ENCODE data around the gene COQ2.
A peak's percentile ranks its signal among the peaks of the same experiment; 100 is the strongest.

The COQ2 gene

DNA sequence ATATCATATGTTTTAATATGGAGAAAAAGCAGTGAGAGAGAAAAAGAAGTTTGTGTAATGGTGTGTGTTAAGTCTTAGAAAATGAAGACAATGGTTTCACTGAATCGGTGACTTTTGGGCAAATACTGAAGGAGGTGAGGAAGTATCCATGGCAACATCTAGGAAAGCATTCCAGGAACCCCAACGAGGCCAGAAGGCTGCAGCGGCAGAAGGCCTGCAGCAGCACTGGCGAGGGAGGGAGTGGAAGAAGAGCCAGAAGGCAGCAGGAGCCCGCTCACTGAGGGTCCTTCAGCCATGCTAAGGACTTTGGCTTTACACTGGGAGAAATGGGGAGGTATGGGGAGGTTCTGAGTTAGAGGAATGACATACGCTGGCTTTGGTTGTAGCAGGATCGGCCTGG lies 26.8 kb downstream of the COQ2 start:
- Histone ChIP-seq H3K27ac (ENCODE audit: low read depth, low read length) (no peak overlapping the region), H3K79me2 (ENCODE audit: control insufficient read depth, low read length) (no peaks in the 10 kb centered on the region), H3K9me2 (replicated peaks; ENCODE audit: control insufficient read depth, low read length) (no peaks in the 10 kb centered on the region), H3K9me3 (ENCODE audit: control insufficient read depth, insufficient read depth, low read length) (no peaks in the 10 kb centered on the region), H3K4me3 (ENCODE audit: low read length) (no peak overlapping the region), H3K4me1 (ENCODE audit: control insufficient read depth, low read length) (peaks cover 26% of the 10 kb centered on the region), H3F3A (ENCODE audit: control insufficient read depth, insufficient read depth) (0 out of 2 replicates have a peak, but pooled peaks cover 3% of the 10 kb centered on the region), H3K27me3 (ENCODE audit: control insufficient read depth, low read length) (no peaks in the 10 kb centered on the region), H3K36me3 (ENCODE audit: control insufficient read depth, low read length) (peaks cover 4% of the 10 kb centered on the region; the same call in 1 of the 2 replicates), H3K4me2 (ENCODE audit: low read length) (no peak overlapping the region), H4K20me1 (ENCODE audit: control insufficient read depth, insufficient read depth, low read depth, low read length) (no peaks in the 10 kb centered on the region)
- no peak for TF ChIP-seq EZH2phosphoT487 (IDR thresholded peaks at IDR 0.05; ENCODE audit: borderline replicate concordance, low read length)
- TF ChIP-seq, protein P1, sequence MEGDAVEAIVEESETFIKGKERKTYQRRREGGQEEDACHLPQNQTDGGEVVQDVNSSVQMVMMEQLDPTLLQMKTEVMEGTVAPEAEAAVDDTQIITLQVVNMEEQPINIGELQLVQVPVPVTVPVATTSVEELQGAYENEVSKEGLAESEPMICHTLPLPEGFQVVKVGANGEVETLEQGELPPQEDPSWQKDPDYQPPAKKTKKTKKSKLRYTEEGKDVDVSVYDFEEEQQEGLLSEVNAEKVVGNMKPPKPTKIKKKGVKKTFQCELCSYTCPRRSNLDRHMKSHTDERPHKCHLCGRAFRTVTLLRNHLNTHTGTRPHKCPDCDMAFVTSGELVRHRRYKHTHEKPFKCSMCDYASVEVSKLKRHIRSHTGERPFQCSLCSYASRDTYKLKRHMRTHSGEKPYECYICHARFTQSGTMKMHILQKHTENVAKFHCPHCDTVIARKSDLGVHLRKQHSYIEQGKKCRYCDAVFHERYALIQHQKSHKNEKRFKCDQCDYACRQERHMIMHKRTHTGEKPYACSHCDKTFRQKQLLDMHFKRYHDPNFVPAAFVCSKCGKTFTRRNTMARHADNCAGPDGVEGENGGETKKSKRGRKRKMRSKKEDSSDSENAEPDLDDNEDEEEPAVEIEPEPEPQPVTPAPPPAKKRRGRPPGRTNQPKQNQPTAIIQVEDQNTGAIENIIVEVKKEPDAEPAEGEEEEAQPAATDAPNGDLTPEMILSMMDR (IDR thresholded peaks at IDR 0.05; ENCODE audit: low read depth, low read length, poor library complexity, severe bottlenecking), result no peak

DNA sequence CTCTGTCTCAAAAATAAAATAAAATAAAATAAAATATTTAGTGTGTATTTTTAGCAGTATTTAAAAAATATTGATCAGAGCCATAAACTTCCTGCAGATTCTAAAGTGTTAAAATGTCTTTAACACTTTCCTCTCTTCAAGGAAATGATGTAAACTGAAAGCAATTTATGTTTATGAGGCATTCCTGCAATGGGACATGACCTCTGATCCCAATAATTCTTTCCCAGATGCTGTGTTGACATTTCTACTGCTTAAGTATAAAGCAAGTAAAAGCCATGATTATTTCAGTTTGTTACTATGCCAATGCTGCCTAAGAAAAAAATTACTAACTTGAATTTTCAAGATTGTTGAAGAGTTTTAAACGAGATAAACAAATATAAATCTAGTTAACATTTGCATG lies 29.0 kb downstream of the COQ2 start:
- Histone ChIP-seq H3K4me1 (ENCODE audit: control insufficient read depth, low read length) (peaks cover 32% of the 10 kb centered on the region), H3K9me2 (replicated peaks; ENCODE audit: control insufficient read depth, low read length) (no peaks in the 10 kb centered on the region), H4K20me1 (ENCODE audit: control insufficient read depth, insufficient read depth, low read depth, low read length) (no peaks in the 10 kb centered on the region), H3K27ac (ENCODE audit: low read depth, low read length) (no peak overlapping the region), H3K27me3 (ENCODE audit: control insufficient read depth, low read length) (no peaks in the 10 kb centered on the region), H3K4me3 (ENCODE audit: low read length) (no peak overlapping the region), H3K36me3 (ENCODE audit: control insufficient read depth, low read length) (no peaks in the 10 kb centered on the region), H3K4me2 (ENCODE audit: low read length) (no peak overlapping the region), H3F3A (ENCODE audit: control insufficient read depth, insufficient read depth) (0 out of 2 replicates have a peak, but pooled peaks cover 3% of the 10 kb centered on the region), H3K79me2 (ENCODE audit: control insufficient read depth, low read length) (no peaks in the 10 kb centered on the region), H3K9me3 (ENCODE audit: control insufficient read depth, insufficient read depth, low read length) (no peaks in the 10 kb centered on the region)
- no peak for TF ChIP-seq EZH2phosphoT487 (IDR thresholded peaks at IDR 0.05; ENCODE audit: borderline replicate concordance, low read length)
- TF ChIP-seq, protein P1 (IDR thresholded peaks at IDR 0.05; ENCODE audit: low read depth, low read length, poor library complexity, severe bottlenecking), result no peak

GRCh38 chr4:83252782-83253405 lies 31.7 kb downstream of the COQ2 start:
- peaks cover 26% of the 10 kb centered on the region for H3K4me1 ChIP-seq (ENCODE audit: control insufficient read depth, low read length)
- H3K4me2 ChIP-seq (ENCODE audit: low read length), result 0 out of 2 replicates have a peak overlapping the region, but pooled peaks have one; percentile 8
- H3K4me3 ChIP-seq (ENCODE audit: low read length), result no peak overlapping the region
- TF ChIP-seq, protein P1 (IDR thresholded peaks at IDR 0.05; ENCODE audit: low read depth, low read length, poor library complexity, severe bottlenecking), result peak; percentile 92
- no peak for TF ChIP-seq EZH2phosphoT487 (IDR thresholded peaks at IDR 0.05; ENCODE audit: borderline replicate concordance, low read length)
- H3K9me3 ChIP-seq (ENCODE audit: control insufficient read depth, insufficient read depth, low read length), result no peaks in the 10 kb centered on the region
- no peaks in the 10 kb centered on the region for H3K79me2 ChIP-seq (ENCODE audit: control insufficient read depth, low read length)
- no peaks in the 10 kb centered on the region for H3K27me3 ChIP-seq (ENCODE audit: control insufficient read depth, low read length)
- no peaks in the 10 kb centered on the region for H4K20me1 ChIP-seq (ENCODE audit: control insufficient read depth, insufficient read depth, low read depth, low read length)
- no peaks in the 10 kb centered on the region for H3K9me2 ChIP-seq (replicated peaks; ENCODE audit: control insufficient read depth, low read length)
- no peaks in the 10 kb centered on the region for H3F3A ChIP-seq (ENCODE audit: control insufficient read depth, insufficient read depth)
- no peaks in the 10 kb centered on the region for H3K36me3 ChIP-seq (ENCODE audit: control insufficient read depth, low read length)
- no peak overlapping the region for H3K27ac ChIP-seq (ENCODE audit: low read depth, low read length)
